Calu3 (cell line): ENCODE data around the gene CSTF1. TPM values are rescaled to one million over a fixed set of nuclear protein-coding genes. Genes with fewer than 3 reads are reported as not detected.
A peak's percentile ranks its signal among the peaks of the same experiment; 100 is the strongest.
"Not testable (repeated sequence)": the region's sequence is repeated elsewhere in the genome, so short reads cannot be mapped to it uniquely, and the experiment has no call there.

ENCODE experiments used
- BruUV-seq: library from RNA; stranded (reverse); fragments of 400-500 nt; replicated peaks from 2 replicates; lab custom pipeline; 2021; lab: Mats Ljungman, UMichigan
- CTCF ChIA-PET: fragments of 300-600 bp; sonication (Branson Sonifier 250); formaldehyde crosslinking; loops from one replicate; lab custom pipeline; 2022; ENCODE audit warnings: antibody characterized with exemption; lab: Charles Lee
- DNase-seq: peaks from one replicate; pipeline ENCODE4 v3.0.0; 2022
- H3K27ac Mint-ChIP-seq: one replicate; pipeline ENCODE4 v1.8.0; 2022; ENCODE audit warnings: mixed read lengths; ENCODE audit not compliant: unreplicated experiment
- H3K27me3 Mint-ChIP-seq: one replicate; pipeline ENCODE4 v1.8.0; 2022; ENCODE audit warnings: mixed read lengths; ENCODE audit not compliant: unreplicated experiment
- H3K36me3 Mint-ChIP-seq: one replicate; pipeline ENCODE4 v1.8.0; 2022; ENCODE audit warnings: mild to moderate bottlenecking, moderate library complexity, mixed read lengths; ENCODE audit not compliant: insufficient read depth, unreplicated experiment
- H3K4me1 Mint-ChIP-seq: one replicate; pipeline ENCODE4 v1.8.0; 2022; ENCODE audit warnings: mild to moderate bottlenecking, low read depth, mixed read lengths; ENCODE audit not compliant: unreplicated experiment
- H3K4me3 Mint-ChIP-seq: one replicate; pipeline ENCODE4 v1.8.0; 2022; ENCODE audit warnings: mild to moderate bottlenecking, low read depth, moderate library complexity, mixed read lengths; ENCODE audit not compliant: unreplicated experiment
- H3K9me3 Mint-ChIP-seq: one replicate; pipeline ENCODE4 v1.8.0; 2022; ENCODE audit warnings: low read depth, mixed read lengths; ENCODE audit not compliant: unreplicated experiment
- intact Hi-C: fragments of 100-400 bp; cut with micrococcal nuclease; formaldehyde crosslinking; loops from one replicate; pipeline ENCODE4 v1.10.0; 2022; ENCODE audit not compliant: unreplicated experiment
- total RNA-seq: library from RNA; stranded (reverse); gene quantifications from 2 replicates; pipeline ENCODE4 v1.2.3, GENCODE V29; 2022
- TF ChIP-seq, protein P1 (sequence below): fragments of 200-600 bp; IDR thresholded peaks from one replicate; pipeline ENCODE4 v1.8.0; 2022; ENCODE audit warnings: antibody characterized with exemption; ENCODE audit not compliant: unreplicated experiment

CSTF1 gene
- total RNA-seq, 1 experiment from 2014 or later: 44.3 TPM

DNA sequence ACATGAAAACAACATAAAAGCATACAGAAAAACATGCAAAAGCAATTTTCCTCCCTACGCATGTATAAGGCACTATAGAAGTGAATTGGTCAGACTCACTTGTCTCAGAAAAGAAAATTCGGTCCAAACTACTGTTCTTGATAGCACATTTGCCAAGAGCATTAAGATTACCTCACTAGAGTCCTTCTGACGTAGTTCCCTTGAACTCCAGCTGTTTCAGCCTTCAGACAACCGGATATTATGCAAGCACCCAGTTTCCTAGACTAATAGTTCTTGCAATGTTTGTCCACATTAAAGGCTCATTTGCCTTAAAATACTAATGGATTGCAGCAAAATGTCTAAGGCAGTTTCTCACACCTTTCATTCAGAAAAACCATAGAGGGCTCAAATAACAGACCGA is 17.1 kb downstream of the CSTF1 start:
- Mint-ChIP-seq H3K27me3 (no peaks in the 10 kb centered on the region), H3K27ac (no peak overlapping the region), H3K36me3 (peaks cover 31% of the 10 kb centered on the region), H3K9me3 (no peaks in the 10 kb centered on the region), H3K4me3 (no peak overlapping the region), H3K4me1 (no peaks in the 10 kb centered on the region)
- no TSS peak for BruUV-seq
- intact Hi-C loops: no loop called here
- no peak for DNase-seq
- CTCF ChIA-PET: no interaction called here
- TF ChIP-seq, protein P1, sequence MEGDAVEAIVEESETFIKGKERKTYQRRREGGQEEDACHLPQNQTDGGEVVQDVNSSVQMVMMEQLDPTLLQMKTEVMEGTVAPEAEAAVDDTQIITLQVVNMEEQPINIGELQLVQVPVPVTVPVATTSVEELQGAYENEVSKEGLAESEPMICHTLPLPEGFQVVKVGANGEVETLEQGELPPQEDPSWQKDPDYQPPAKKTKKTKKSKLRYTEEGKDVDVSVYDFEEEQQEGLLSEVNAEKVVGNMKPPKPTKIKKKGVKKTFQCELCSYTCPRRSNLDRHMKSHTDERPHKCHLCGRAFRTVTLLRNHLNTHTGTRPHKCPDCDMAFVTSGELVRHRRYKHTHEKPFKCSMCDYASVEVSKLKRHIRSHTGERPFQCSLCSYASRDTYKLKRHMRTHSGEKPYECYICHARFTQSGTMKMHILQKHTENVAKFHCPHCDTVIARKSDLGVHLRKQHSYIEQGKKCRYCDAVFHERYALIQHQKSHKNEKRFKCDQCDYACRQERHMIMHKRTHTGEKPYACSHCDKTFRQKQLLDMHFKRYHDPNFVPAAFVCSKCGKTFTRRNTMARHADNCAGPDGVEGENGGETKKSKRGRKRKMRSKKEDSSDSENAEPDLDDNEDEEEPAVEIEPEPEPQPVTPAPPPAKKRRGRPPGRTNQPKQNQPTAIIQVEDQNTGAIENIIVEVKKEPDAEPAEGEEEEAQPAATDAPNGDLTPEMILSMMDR: no peak

DNA sequence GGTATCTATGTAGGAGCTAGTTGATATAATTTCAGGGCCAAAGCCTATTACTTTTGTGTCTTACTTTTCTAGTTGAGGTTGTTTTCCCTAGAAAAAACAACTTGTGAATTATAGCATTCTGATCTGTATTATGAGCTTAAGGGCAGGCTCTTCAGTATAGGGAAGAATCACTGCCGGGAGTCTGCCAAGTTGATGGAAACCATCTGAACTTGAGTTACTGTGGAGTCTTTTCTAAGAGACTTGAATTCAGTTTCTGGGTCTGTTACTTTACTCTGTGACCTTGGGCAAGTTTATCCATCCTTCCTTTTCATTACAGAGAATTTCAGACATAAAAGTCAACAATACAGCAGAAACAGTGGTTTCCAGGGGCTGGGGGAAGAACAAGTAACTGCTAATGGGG is 17.5 kb downstream of the CSTF1 start:
- no peak for DNase-seq
- H3K9me3 Mint-ChIP-seq: no peaks in the 10 kb centered on the region
- BruUV-seq: no TSS peak
- intact Hi-C loops: no loop called here
- H3K36me3 Mint-ChIP-seq: peaks cover 31% of the 10 kb centered on the region
- H3K27me3 Mint-ChIP-seq: no peaks in the 10 kb centered on the region
- no peak overlapping the region for H3K27ac Mint-ChIP-seq
- H3K4me3 Mint-ChIP-seq: no peak overlapping the region
- TF ChIP-seq, protein P1: no peak
- CTCF ChIA-PET: interaction anchor here (0.6 kb wide), 1 partner anchor 8 kb away, joined by 3 read pairs; no protein-coding TSS in a partner anchor
- H3K4me1 Mint-ChIP-seq: no peaks in the 10 kb centered on the region

DNA sequence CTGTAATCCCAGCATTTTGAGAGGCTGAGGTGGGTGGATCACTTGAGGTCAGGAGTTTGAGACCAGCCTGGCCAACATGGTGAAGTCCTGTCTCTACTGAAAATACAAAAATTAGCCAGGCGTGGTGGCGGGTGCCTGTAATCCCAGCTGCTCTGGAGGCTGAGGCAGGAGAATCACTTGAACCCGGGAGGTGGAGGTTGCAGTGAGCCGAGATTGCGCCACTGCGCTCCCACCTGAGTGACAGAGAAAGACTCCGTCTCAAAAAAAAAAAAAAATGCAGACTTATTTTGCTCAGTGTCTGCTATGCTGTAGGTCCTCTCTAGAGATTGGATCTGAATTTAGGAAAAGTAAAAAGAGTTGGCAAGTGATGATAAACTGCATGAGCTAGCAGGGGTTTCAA is 18.8 kb downstream of the CSTF1 start:
- CTCF ChIA-PET, BruUV-seq, H3K9me3 Mint-ChIP-seq, H3K27me3 Mint-ChIP-seq, H3K4me1 Mint-ChIP-seq, intact Hi-C loops, DNase-seq, H3K4me3 Mint-ChIP-seq: not testable (repeated sequence)
- Mint-ChIP-seq H3K27ac (peak overlapping the region; percentile 31), H3K36me3 (peaks cover 20% of the 10 kb centered on the region)

DNA sequence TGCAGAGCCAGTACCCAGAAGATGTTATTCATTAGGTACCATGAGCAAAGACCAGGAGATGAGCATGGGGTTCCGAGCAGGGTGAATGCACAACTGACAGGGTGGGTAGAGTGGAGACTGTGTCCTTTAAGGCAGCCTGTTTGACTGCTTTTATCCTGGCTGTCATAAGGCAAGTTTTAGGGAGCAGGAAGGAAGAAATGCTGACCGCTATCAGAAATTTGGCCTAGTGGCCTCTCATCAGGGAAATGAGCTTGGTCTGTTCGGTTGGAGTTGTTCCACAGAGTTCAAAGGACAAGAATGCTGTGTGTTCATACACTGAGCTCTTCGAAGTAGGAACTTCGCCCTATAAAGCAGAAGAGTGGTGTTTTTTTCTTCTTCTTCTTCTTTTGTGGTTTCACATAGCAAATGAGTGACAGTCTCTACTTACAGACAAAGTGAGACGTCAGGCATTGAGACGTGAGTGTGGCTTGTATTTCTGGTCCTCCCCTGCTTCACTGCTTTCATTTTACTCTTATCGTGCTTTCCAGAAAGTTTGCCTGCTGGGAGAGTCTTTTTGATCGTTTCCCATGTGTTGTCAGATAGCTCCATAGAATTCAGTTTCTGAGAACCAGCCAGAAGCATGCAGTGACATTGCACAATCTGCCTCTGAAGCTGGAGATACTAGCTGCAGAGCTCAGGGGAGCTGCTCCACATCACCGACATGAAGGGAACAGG is 19.5 kb downstream of the CSTF1 start, which contains the start of gene CASS4:
Gene CASS4, plus strand, starts transcription at position 502 of the 714 bp plus-strand sequence. Its CDS starts 199 bp downstream, at position 701.
- H3K9me3 Mint-ChIP-seq: no peaks in the 10 kb centered on the region
- intact Hi-C loops: no loop called here
- no peak for DNase-seq
- H3K36me3 Mint-ChIP-seq: peaks cover 14% of the 10 kb centered on the region
- CTCF ChIA-PET: no interaction called here
- no TSS peak for BruUV-seq
- no peaks in the 10 kb centered on the region for H3K4me1 Mint-ChIP-seq
- H3K4me3 Mint-ChIP-seq: no peak within 1 kb of the TSS
- TF ChIP-seq, protein P1: no peak
- H3K27ac Mint-ChIP-seq: peak within 1 kb of the TSS; percentile 31
- no peaks in the 10 kb centered on the region for H3K27me3 Mint-ChIP-seq

DNA sequence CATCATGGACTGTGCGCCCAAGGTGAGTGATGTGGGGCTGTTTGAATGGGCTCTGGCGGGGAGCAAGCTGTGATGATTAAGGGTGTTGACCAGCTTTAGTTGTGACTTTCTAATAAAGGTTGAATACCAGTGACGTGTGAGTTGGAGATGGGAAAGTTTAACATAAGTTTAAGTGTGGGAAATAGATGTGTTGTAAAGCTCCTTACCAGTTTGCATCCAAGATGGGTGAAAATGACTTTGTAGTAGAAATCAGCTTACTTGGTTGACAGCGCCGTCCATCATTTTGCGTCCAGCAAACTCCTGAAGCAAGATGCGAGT is 20.0 kb downstream of the CSTF1 start:
- Mint-ChIP-seq H3K27ac (no peak overlapping the region), H3K9me3 (no peaks in the 10 kb centered on the region), H3K27me3 (no peaks in the 10 kb centered on the region), H3K4me3 (no peak overlapping the region), H3K4me1 (no peaks in the 10 kb centered on the region), H3K36me3 (peaks cover 9% of the 10 kb centered on the region)
- no peak for DNase-seq
- TF ChIP-seq, protein P1: no peak
- intact Hi-C loops: no loop called here
- CTCF ChIA-PET: no interaction called here
- BruUV-seq: no TSS peak
